ENCODE data around the gene CDK6.

CDK6 gene

DNA sequence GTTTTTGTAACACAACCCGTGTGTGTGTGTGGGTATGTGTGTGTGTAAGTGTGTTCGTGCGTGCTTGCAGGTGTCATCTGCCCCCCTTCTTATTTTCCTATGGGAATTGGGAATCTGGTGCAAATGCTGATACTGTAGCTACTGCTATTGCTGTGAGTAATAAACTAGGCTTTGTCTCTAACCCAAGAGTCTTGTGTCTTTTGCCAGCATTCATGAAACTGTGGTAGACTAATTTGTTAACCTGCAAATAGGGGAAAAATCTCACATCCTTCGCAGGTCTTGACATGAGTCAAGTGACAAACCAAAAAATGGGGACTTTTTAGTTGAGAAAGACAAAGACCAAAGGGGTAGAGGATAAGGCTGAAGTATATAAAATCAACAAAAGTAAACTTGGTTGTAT, 188.3 kb downstream of the CDK6 start:
- DNase-seq (ENCODE audit: low read depth, low spot score) = no peak

DNA sequence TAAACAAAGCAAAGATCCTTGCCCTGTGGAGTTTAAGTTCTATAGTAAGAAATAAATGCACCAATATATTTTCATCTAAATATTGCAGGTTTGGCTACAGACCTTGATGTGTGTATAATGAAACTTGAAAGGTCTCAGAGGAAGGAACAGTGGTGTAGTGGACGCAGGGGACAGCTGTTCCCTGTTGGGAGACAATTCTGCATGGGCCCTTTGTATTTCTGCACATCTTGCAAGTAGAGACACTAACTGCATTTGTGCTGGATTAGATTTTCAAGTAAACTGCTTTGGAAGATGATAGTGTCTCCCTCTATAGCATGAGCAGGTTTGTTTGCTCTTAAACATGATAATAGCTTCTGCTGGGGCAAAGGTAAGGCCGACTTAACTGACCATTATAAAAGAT, 188.7 kb downstream of the CDK6 start:
- DNase-seq (ENCODE audit: low read depth, low spot score) = no peak

DNA sequence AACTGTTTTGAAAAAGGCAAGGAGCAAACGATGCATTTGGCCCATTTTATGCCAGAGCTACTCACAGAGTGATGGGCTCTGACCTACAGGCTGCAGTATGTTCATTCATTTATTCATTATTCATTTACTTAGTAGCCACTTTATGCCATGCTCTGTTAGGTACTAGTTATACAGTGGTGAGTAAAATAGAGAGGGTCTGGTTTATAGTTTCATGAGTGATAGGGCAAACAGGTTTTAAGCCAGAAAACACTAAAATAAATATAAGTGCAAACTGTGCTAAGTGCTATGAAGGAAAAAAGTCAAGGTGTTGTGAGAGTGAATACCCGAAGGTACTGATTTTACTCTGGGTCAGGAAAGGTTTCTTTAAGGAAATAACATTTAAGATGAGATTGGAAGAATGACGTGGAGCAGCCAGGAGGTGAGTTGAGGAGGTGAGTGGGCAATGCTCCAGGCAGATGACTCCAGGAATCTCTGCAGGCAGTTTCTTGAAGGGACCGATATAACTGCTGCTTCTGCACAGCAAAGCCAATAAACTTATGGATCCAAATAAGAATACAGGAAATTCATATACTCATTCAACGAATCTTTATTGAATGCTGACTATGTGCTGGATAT, 189.3 kb downstream of the CDK6 start:
- DNase-seq (ENCODE audit: low read depth, low spot score) = no peak

DNA sequence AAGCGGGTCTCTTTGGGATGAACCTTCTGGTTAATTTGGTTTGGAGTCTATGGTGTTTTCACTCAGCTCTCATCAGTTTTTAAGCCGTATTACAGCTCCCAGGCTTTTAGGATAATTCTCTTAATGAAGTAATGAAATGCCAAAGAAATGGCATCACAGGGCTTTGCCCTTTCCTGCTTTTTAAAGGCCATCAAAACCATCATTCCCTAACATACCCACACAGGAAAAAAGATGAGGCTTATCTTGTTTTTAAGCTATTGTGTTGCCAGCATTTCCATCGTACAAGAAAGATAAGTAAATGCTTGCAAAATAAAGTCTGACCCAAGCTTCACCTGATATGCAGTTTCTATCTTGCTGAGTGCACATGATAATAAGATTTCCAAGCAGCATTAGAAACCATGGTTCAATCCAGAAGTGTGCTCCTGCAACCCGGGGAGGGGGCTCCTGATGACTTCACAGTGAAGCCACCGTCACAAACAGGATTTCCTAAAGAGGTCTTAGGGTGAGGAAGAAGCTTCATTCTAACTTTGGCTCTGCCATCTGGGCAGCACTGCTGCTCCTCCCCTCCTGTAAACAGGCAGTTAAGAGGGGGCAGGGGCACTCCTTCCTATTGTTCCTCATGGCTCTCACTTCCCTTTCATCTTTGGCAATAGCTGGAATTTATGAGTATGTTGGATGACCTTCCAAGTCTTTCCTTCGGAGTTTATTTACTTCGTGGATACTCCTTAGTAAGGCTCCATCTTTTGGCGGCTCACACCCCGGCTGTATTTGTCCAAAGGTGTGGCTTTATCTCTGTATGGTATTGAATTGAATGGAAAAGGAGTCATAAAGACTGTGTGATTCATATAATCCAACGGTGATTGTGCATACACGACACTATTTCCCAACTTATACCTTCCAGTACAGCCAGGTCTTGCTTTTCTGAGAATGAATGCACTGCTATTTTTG, 191.0 kb downstream of the CDK6 start:
- DNase-seq (ENCODE audit: low read depth, low spot score) = no peak

DNA sequence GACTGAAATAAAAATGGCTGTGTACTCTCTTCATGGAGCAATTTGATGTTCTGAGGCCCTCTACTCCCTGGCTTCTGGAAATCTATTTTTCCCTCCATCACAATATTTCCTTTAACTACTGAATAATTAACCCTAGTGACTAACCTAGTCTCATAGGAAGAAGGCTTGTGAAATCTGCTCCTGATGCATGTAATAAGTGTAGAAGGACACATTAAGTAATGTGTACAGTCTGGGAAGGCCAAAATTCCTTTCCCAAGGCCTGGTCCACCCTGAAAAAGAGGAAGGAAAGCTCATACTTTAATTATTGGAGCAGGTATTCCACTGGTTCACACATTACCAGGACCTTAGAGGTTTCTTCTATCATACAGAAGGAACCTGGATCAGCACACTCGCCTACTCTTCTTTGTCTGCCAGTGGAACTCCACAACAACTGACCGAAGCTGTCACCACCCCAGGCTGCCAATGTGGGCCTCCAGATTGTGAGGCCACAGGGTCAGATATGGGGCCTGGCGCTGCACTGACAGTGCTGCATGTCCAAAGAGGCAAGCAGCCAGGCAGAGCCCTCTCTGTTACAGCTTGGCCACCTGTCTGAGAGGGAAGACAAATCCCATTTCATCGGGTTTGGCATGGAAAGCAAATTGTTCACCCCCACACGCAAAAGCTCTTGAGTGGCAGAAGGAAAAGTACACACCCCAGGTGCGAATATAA, 191.8 kb downstream of the CDK6 start:
- DNase-seq (ENCODE audit: low read depth, low spot score) = no peak

DNA sequence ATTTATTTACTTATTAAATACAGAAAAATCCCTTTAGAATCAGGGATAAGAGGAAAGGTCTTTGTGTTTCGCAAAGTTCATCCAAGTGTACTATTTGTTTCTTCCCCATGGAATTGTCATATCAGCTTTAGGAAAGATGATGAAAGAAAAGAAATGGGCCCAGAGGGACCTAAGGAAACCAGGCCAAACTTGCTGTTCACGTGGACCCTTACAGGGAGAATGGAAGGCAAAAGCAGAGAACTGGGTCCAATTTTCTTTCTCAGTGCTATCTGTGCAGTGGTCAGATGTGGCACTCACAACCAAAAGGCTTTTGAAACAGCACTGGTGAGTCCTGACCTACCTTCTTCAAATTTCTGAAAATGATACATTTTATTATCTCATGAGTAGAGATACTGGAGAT, 192.6 kb downstream of the CDK6 start:
- DNase-seq (ENCODE audit: low read depth, low spot score) = no peak

DNA sequence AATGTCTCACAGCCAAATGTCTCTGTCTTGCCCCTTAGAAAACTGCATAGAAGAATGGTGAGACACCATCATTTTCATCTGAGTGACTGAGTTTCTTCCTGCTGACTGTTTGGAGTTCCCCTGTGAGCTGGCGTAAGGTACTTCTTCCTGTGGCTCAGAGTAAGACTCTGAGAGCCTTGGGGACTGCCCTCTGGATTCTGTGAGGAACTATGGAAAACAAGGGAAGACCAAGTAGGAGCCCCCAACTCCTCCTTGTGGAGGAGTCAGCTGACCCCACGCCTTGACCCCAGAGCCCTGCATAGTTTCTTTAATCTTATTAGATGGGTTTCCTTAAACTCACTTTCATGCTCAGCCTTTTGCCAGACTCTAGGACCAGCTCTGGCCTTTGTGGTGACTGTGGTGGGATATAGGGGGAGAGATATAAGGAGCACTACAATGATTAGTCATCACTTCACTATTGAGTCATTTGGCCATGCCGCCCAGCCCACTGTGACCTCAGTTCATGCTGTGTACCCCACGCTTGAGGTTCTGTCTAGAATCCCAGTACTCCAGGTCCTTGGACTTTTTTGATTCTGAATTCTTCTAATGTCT, 194.4 kb downstream of the CDK6 start:
- DNase-seq (ENCODE audit: low read depth, low spot score) = peak; percentile 68

DNA sequence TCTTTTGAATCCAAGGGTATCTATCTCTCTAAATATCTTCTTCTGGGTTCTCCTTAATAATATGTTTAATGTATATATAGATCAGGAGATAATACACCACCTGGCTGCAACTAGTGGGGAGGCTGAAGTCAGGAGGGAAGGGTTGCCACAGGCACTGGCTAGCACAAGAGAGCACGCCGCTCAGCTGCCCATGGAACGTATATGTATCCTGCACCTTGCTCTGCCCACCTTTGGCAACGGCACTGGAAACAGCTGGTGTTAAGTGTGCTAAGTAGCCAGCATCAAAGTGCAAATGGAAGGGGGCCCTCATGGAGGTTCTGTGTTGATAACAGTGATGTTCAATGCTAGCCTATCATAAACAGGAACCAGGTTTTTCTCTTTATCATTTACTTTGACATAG, 196.4 kb downstream of the CDK6 start:
- DNase-seq (ENCODE audit: low read depth, low spot score) = no peak

DNA sequence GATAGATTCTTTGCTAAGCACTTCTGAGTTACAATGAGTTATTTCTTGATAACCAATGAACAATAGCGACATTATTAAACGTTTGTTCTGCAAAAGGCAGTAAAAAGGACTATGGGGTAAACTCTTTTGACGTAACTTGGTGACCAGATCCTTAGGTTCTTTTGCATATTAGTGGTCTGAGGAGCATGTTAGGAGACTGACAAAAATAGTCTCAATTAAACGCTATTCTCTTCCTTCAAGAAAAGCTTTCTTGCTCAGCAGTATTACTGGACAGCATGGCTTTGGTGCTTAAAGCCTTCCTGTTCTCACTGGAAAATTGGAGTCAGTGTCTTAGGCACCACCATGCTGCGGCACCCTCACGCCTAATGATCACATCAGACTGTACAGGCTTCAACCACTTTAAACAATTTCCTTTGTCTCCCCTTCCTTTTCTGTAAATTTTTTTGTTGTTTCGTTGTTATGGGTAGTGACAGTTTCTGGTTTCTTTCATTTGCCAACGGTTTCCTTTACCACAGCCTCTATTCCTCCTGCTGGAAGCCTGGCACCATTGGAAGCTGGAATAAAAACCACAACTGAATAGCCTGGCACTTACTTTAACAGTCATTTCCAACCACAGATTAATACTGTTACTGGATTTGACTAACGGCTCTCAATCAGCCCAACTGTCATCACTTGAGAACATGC, 197.0 kb downstream of the CDK6 start:
- DNase-seq (ENCODE audit: low read depth, low spot score) = peak; percentile 75

DNA sequence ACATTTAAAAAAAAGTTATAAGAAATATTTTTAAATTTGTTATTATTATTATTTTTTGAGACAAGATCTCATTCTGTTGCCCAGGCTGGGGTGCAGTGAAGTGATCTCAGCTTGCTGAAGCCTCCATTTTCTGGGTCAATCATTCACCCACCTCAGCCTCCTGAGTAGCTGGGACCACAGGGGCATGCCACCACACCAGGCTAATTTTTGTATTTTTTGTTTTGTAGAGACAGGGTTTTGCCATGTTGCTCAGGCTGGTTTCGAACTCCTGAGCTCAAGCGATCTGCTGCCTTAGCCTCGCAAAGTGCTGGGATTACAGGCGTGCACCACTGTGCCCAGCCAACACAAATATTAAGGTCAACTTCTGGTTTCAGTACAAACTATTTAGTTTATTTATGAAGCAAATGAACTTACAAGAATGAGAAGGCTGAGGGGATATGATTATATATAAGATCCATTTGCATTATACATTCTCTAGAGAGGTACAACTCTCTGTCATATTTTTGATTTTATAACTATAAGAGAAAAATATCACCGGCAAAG, 200.3 kb downstream of the CDK6 start:
- no peak for DNase-seq (ENCODE audit: low read depth, low spot score)

DNA sequence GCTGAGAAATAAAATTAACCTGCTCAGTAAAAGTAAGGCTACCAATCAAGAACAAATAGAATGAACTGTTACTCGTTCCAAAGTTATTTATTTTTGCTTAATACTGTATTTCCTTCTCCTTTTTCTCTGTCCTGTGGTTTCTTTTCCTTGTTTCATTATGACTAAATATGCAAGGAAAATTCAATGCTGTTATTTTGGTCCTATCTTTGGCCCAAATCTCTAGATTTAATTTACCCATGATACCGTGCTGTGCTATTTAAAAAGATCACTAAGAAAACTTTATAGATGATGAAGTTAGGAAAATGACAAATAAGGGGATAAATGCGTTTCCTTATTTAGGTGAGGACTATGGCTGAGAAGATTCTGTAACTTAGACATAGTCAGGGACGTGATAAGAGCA, 200.8 kb downstream of the CDK6 start:
- DNase-seq (ENCODE audit: low read depth, low spot score) = no peak

DNA sequence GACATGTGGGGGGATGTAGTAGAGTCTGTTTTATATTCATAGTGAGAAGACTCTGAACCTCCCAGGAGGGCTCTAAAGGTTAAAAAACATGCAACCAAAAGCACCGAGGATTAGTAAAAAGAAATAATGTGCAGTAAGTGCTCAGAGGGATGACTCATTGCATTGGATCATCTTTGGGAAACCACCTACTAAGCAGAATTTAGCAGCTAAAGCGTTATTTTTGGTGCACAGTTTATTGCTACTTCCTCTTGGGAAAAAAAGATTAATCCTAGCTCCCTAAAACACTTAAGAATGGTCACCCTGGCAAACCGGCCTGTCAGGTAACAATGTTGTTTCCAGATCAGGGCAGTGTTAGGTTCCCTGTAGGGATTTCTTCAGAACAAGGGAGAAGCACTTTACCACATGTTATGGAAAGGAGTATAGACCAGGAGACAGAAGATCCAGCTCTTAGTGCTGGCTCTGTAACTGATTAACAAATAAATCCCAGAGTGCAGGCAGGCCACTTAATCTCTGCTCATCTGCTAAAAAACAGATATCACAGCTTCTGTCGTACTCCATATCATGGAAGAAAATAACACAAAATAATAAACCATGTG, 201.4 kb downstream of the CDK6 start:
- DNase-seq (ENCODE audit: low read depth, low spot score) = peak; percentile 70

DNA sequence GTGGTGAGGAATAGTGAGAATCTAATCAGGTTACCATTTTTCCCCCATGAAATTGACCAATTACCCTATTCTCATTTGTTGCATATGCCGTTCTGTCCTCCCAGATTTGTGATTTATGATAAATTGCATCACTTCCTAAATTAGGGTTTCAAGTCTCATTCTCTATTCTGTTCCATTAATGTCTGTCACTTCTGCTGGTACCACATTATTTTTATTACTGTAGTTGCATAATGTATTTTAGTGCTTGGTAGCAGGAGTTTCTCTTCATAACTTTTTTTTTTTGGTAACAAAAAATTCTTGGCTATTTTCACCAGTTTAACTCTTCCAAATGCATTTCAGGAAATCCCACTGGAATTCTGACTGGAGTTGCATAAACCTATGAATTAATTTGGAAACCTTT, 202.2 kb downstream of the CDK6 start:
- no peak for DNase-seq (ENCODE audit: low read depth, low spot score)

DNA sequence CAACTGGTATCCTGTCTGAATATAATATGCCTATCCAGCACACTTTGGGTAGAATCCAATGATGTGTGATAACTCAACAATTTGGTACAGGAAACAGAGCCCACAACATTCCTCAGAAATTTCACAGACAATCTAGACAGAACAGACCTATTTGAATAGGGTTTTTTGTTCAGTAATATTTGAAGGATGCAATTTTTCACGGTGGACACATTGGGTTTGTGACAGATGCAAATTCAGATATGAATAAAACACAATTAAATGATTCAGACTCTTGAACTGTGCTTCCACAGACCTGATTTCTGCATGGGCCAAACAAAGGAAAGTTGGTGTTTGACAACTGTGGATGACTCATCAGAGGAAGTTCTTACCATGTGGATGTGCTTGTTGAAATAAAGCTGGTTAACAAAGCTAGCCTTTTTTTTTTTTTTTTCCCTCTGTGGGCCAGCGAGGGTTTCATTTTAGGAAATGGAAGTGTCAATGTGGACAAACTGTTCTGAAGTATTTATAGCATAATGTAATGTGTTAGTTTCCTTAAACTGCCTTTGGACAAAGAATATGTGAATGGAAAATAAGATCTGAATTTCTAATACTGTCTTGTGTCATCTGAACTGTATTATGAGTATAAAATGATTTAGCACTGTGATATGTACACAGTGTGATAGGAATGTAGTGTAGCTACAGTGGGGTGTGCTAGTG, 203.0 kb downstream of the CDK6 start:
- peak; percentile 90 for DNase-seq (ENCODE audit: low read depth, low spot score)

DNA sequence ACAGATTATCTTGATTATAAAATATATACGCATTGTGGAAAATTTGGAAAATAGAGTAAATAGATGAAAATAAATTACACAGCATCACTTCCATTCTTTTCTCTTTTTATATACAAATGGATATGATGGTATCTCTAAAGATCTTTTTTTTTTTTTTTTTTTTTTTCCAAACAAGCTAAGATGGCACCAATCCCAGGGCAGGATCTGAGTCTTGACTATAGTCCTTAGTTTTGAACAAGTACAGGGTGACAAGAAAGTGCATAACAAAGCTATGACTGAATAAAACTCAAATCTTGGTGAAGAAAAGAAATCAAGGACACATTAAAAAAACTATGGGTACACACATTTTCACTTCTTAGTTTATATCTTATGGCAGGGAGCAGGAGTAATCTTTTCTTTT, 203.6 kb downstream of the CDK6 start:
- no peak for DNase-seq (ENCODE audit: low read depth, low spot score)

DNA sequence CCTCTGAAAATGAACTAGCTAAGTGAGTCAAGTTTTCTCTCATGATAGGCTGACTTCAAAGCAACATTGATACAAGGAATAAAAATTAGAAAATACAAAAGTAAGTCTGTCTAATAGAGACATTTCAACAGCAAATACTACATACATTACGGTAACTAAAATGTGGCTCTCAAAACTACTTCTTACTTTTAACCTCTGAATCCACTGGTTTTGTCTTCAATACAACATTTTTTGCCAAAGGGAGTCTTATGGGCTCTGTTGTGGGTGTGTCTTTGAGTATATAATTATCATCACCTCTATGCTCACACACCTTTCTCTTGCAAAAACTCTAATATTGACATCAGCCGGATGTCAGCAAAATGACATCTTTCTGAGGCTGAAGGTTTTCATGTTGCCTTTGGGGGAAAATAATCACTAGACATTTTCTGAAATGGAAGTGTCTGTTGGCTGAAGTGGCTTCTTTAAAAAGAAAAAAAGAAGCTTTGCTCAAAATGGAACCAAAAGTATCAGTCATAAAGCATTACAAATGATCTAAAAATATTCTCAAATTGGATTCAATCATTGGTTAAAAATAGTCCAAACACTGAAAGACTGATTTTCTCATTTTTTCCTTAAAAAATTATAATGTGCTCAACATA, 204.4 kb downstream of the CDK6 start:
- no peak for DNase-seq (ENCODE audit: low read depth, low spot score)

DNA sequence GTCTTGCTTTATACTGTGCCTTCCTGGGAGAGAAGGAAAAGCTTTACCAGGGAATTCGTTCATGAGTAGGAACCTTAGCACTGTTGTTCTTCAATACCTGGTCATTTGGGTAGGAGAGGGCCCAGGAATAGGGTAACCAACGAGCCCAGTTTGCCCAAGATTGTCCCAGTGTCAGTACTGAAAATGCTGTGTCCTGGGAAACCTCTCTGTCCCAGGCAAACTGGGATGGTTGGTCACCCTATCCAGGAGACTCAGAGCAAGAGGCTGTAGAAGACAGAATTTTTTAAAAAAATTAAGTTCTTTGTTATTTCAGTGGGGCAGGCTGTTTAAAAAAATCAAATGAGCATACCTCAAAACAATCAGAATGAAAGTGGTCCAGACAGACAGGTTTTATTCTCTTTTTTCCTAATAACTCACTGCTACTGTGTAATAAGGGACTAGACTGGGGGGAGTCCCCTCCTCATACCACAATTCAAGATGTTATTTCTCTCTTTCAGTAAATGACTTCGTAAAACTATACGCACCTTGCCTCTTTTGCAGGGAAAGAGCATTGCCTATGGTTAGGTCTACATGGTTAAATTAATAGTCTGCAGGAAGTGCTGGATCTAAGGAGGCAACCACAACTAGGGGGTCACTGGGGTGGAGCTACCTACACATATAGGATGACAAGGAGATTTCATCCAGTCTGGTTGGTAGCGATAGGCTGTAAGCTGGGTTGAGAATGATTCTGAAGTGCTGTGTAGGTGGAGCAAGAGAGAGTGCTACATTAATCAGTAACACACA, 205.1 kb downstream of the CDK6 start:
- no peak for DNase-seq (ENCODE audit: low read depth, low spot score)

DNA sequence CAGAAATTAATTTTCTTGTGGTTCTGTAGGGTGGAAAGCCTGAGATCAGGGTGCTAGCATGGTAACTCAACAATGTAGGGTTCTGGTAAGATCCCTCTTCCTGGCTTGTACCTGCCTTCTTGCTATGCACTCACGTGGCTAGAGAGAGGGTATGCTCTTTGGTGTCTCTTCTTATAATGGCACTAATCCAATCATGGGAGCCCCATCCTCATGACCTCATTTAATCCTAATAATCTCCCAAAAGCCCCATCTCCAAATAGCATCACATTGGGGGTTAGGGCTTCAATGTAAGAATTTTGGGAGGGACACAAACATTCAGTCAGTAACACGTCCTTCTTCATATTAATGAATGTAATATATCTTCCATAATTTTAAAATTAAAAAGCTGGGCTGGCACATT, 206.6 kb downstream of the CDK6 start:
- DNase-seq (ENCODE audit: low read depth, low spot score) = no peak

DNA sequence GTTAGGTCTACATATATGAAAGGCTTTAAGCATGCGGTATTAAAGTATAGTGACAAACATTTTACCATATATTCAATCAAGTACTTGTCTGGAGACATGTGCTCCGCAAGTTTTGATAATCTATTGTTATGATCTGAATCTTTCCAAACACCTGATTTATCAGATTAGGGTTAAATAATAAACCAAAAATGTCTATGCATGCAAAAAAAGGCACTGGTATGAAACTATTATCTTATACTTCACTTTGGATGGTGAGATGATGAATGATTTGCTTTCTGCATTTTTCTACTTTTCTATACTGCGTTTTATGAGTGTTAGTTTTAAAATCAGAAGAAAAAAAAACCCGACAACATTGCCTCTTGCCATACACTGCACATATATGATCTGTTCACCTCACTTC, 208.4 kb downstream of the CDK6 start:
- no peak for DNase-seq (ENCODE audit: low read depth, low spot score)

Measured in astrocyte of the hippocampus (primary cell).